DOHH2 (cell line): ENCODE measurements around the gene ZNF19.

Experiments
- CTCF ChIP-seq: fragments of 200-600 bp; sonication (generic); IDR thresholded peaks from one replicate; pipeline ENCODE4 v1.5.1; 2014; ENCODE audit warnings: antibody characterized with exemption, mild to moderate bottlenecking, low read depth, low read length; ENCODE audit not compliant: poor library complexity, severe bottlenecking
- EZH2phosphoT487 ChIP-seq: fragments of 200-600 bp; sonication (generic); IDR thresholded peaks from 2 replicates; pipeline ENCODE4 v1.6.1; 2017; ENCODE audit warnings: borderline replicate concordance, mild to moderate bottlenecking, antibody characterized with exemption, low read length, moderate library complexity, mixed read lengths

DNA sequence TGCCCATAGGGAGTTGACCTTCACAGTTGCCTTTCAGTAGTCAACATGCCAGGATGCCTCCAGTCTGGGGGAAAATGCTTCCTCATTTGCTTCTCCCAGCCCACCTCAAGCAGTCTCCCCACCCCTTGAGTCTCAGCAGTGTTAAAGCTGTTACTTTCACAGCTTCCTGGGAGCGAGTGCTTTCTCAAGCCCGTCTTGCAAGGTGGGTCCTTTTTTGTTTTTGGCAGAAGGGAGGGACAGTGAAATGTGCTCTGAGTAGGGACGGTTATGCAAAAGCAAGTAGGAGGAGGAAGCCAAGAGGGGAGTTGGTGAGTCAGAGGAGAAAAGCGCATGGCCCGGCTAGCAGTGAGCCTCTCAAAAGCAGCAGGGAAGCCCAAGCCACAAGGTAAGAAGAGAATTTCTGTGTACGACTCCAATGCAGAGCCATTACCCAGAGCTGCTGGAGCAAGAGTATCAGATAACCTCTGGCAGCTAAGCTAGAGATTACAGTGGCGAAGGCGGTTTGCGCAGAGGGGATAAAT is 37.0 kb upstream of the ZNF19 start, which contains the start of gene CHST4:
- no peak for TF ChIP-seq CTCF
- no peak for TF ChIP-seq EZH2phosphoT487
